Esophagus muscularis mucosa (tissue), 4 donors: Measurements from ENCODE around the gene KRTAP22-1. TPM values are rescaled to one million over a fixed set of nuclear protein-coding genes. Genes with fewer than 3 reads are reported as not detected.

Experiments
- DNase-seq: peaks from one replicate; pipeline ENCODE4 v3.0.0-alpha.2; 2017; ENCODE audit errors: extremely low spot score
- H3K27ac ChIP-seq, 4 donors: fragments of 200-600 bp; sonication (generic); replicated peaks in 1 of 4; 1 replicate in 3 of 4; 2 replicates in 1 of 4; pipeline ENCODE4 v1.5.1; 2016 to 2019; ENCODE audit warnings: mild to moderate bottlenecking in 1 of 4
- H3K27me3 ChIP-seq, 4 donors: fragments of 200-600 bp; sonication (generic); one replicate each; pipeline versions ENCODE4 v1.5.1 to v1.6.0; 2016 to 2019
- H3K36me3 ChIP-seq, 4 donors: fragments of 200-600 bp; sonication (generic); one replicate each; pipeline ENCODE4 v1.5.1; 2016 to 2019
- H3K4me1 ChIP-seq, 4 donors: fragments of 200-600 bp; sonication (generic); one replicate each; pipeline ENCODE4 v1.5.1; 2016 to 2019
- H3K4me3 ChIP-seq, 4 donors: fragments of 200-600 bp; sonication (generic); 1 replicate in 2 of 4; 2 replicates in 2 of 4; pipeline ENCODE4 v1.5.1; 2016 to 2019; ENCODE audit warnings: mild to moderate bottlenecking in 4 of 4, moderate library complexity in 1 of 4
- H3K9me3 ChIP-seq, 4 donors: fragments of 200-600 bp; sonication (generic); 1 replicate in 3 of 4; 2 replicates in 1 of 4; pipeline ENCODE4 v1.5.1; 2016 to 2019
- CTCF ChIP-seq, 3 experiments: fragments of 200-600 bp in 2 of 3; fragments of 450-650 bp in 1 of 3; sonication (generic) in 2 of 3; IDR thresholded peaks; one replicate each; pipeline ENCODE4 v1.5.1; 2017 to 2019; ENCODE audit warnings: antibody characterized with exemption in 3 of 3, mild to moderate bottlenecking in 2 of 3, moderate library complexity in 1 of 3
- EP300 ChIP-seq: sonication (generic); formaldehyde crosslinking; IDR thresholded peaks from one replicate; pipeline ENCODE4 v1.6.1; 2017; ENCODE audit warnings: antibody characterized with exemption
- POLR2A ChIP-seq: fragments of 450-650 bp; IDR thresholded peaks from one replicate; pipeline ENCODE4 v1.6.1; 2017; ENCODE audit warnings: antibody characterized with exemption, moderate library complexity, mild to moderate bottlenecking, low read depth
- POLR2AphosphoS5 ChIP-seq, 2 donors: sonication (generic); formaldehyde crosslinking; IDR thresholded peaks; one replicate each; pipeline ENCODE4 v1.6.1; 2017; ENCODE audit warnings: antibody characterized with exemption in 2 of 2
- WGBS: methylation state at CpG from one replicate; pipeline ENCODE4 v1.1.5; 2018; 5-methylcytosine and 5-hydroxymethylcytosine counted together
- intact Hi-C: fragments of 100-400 bp; cut with DNase I; formaldehyde crosslinking; loops from one replicate; pipeline ENCODE4 v1.15.1; 2023
- total RNA-seq, 4 donors: library from RNA; depleted of rRNA; stranded (reverse); fragments of >200 nt; gene quantifications; one replicate each; pipeline versions ENCODE4 v1.1.0 to v1.2.1, GENCODE V29; 2016

KRTAP22-1 gene
- total RNA-seq, result not detected

GRCh38 chr21:30600787-30601186 is at the start of gene KRTAP22-1:
Gene KRTAP22-1, plus strand, starts transcription at chr21:30601087.
- no peak within 1 kb of the TSS for H3K27ac ChIP-seq
- H3K9me3 ChIP-seq, result no peaks in the 10 kb centered on the region
- H3K4me3 ChIP-seq, result no peak within 1 kb of the TSS
- intact Hi-C loops, result no loop called here
- H3K4me1 ChIP-seq, result no peaks in the 10 kb centered on the region
- no peak for TF ChIP-seq POLR2A
- TF ChIP-seq CTCF (IDR thresholded peaks at IDR 0.05), result no peak
- H3K36me3 ChIP-seq, result no peaks in the 10 kb centered on the region
- no peak for DNase-seq
- WGBS, result 94% methylated on average over 1 of the region's 1 CpG
- no peaks in the 10 kb centered on the region for H3K27me3 ChIP-seq

- Histone ChIP-seq H3K36me3 (no peaks in the 10 kb centered on the region), H3K27ac (no peak overlapping the region), H3K4me3 (no peak overlapping the region), H3K9me3 (no peaks in the 10 kb centered on the region), H3K27me3 (no peaks in the 10 kb centered on the region), H3K4me1 (no peaks in the 10 kb centered on the region)
- intact Hi-C loops, result no loop called here
- 100% methylated on average over 1 of the region's 1 CpG for WGBS
- no peak for DNase-seq
- TF ChIP-seq CTCF (IDR thresholded peaks at IDR 0.05), result no peak
- TF ChIP-seq POLR2AphosphoS5 (IDR thresholded peaks at IDR 0.05), result no peak
- TF ChIP-seq EP300, result no peak
- TF ChIP-seq POLR2A, result no peak
Measured at GRCh38 chr21:30552782-30553181, 48.1 kb upstream of the KRTAP22-1 start.

GRCh38 chr21:30555095-30555494 is 45.8 kb upstream of the KRTAP22-1 start:
- H3K4me1 ChIP-seq, result no peaks in the 10 kb centered on the region
- H3K36me3 ChIP-seq, result no peaks in the 10 kb centered on the region
- TF ChIP-seq POLR2A, result no peak
- no peak for TF ChIP-seq EP300
- TF ChIP-seq POLR2AphosphoS5 (IDR thresholded peaks at IDR 0.05), result no peak
- no peak for TF ChIP-seq CTCF (IDR thresholded peaks at IDR 0.05)
- H3K9me3 ChIP-seq, result no peaks in the 10 kb centered on the region
- DNase-seq, result no peak
- 90% methylated on average over 2 of the region's 2 CpGs for WGBS
- H3K27ac ChIP-seq, result no peak overlapping the region
- no peaks in the 10 kb centered on the region for H3K27me3 ChIP-seq
- intact Hi-C loops, result no loop called here
- H3K4me3 ChIP-seq, result no peak overlapping the region

GRCh38 chr21:30561264-30561895 is 39.5 kb upstream of the KRTAP22-1 start, which contains the start of gene KRTAP19-7:
Gene KRTAP19-7, minus strand, starts transcription at chr21:30561314. Its CDS starts 25 bp downstream, at chr21:30561289.
- Histone ChIP-seq H3K4me1 (no peaks in the 10 kb centered on the region), H3K4me3 (no peak within 1 kb of the TSS), H3K36me3 (no peaks in the 10 kb centered on the region), H3K27me3 (no peaks in the 10 kb centered on the region), H3K27ac (no peak within 1 kb of the TSS), H3K9me3 (no peaks in the 10 kb centered on the region)
- 72% methylated on average over 2 of the region's 2 CpGs for WGBS
- intact Hi-C loops, result no loop called here
- DNase-seq, result no peak
- TF ChIP-seq EP300 (no peak), POLR2A (no peak), POLR2AphosphoS5 (IDR thresholded peaks at IDR 0.05) (no peak), CTCF (IDR thresholded peaks at IDR 0.05) (no peak)

GRCh38 chr21:30561957-30562356 is 38.9 kb upstream of the KRTAP22-1 start:
- Histone ChIP-seq H3K4me3 (no peak overlapping the region), H3K36me3 (no peaks in the 10 kb centered on the region), H3K4me1 (no peaks in the 10 kb centered on the region), H3K9me3 (no peaks in the 10 kb centered on the region), H3K27ac (no peak overlapping the region), H3K27me3 (no peaks in the 10 kb centered on the region)
- no peak for DNase-seq
- WGBS, result 83% methylated on average over 2 of the region's 2 CpGs
- intact Hi-C loops, result no loop called here
- TF ChIP-seq POLR2AphosphoS5 (IDR thresholded peaks at IDR 0.05), result no peak
- no peak for TF ChIP-seq EP300
- TF ChIP-seq CTCF (IDR thresholded peaks at IDR 0.05), result no peak
- no peak for TF ChIP-seq POLR2A
